HG03135 (cell line): ENCODE measurements around the gene NAE1.

Source experiments
- ATAC-seq: cut with Tn5 transposase; IDR thresholded peaks from one replicate; pipeline ENCODE4 v1.9.1; 2021; ENCODE audit warnings: mild to moderate bottlenecking, moderate library complexity; ENCODE audit not compliant: unreplicated experiment

Gene NAE1

DNA sequence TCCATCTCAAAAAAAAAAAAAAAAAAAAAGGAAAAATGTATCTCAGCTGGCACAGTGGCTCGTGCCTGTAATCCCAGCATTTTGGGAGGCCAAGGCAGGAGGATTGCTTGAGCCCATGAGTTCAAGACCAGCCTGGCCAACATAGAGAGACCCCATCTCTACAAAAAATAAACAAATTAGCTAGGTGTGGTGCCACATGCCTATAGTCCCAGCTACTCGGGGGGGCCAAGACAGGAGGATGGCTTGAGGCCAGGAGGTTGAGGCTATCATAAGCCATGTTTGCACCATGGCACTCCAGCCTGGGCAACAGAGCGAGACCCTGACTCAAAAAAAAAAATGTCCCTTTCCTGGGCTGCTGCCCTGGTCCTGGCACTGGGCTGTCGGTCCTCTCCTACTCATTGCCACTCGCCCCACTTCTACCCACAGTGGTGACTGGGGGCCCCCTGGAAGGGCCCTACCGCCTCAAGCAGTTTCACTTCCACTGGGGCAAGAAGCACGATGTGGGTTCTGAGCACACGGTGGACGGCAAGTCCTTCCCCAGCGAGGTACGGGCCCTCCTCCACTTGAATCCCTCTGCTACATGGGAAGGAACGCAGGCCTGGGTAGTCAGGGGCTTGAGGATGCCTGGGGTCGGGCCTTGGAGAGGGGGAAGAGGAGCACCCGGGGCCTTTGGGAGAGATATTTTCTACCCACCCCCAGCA, 19.5 kb upstream of the NAE1 start:
- ATAC-seq: no peak

DNA sequence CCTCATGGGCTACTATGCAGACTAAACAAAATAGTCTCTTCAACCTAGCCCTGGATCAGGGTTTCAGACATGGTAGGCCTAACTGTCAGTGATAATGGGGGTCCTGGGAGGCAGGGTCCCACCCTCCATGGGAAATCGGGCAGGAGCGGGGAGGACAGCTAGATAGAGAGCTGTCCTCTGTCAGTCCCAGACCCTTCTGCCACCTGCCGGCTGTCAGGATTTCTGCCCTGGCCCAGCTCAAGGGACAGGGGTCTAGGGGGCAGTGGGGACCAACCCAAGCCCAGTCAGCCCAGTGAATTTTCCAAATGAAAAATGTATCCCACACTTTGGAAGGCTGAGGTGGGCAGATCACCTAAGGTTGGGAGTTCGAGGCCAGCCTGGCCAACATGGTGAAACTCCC, 18.8 kb upstream of the NAE1 start:
- no peak for ATAC-seq

DNA sequence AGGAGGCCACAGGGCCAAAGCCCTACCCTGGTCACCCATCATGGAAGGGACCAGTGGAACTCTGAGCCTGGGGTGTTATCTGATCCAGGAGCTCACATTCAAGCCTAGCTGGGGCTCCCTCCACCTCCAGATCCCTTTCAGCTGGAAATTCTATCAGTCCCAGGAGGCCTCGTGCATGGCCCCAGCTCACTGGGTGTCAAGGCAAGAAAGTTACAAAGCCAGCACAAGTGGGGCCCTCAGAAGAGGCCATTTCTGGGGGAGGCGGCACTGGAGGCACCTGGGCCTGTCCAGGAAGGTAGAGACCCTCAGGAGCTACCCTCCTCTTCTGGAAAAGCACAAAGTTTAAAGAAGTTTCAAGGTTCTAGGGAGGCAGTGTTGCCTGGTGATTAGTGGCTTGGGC, 18.2 kb upstream of the NAE1 start:
- ATAC-seq: no peak

DNA sequence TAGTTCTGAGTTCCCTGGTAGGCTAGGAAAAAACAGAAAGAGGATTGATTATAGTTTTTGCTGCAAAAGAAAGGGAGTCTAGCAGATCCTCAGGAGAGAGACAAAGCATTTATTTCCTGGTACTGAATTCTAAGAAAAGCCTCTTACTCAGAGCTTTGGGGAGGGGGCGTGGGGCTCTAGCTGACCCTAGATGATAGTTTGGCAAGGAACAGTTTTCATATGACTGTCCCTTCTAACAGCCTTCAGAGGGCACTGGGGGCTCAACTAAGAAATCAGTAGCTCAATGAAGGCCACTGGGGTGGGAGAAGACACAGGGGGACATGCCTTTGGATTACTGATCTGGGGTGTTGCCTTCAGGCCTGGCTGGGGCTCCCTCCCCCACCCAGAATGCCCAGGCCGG, 17.4 kb upstream of the NAE1 start:
- ATAC-seq: no peak

DNA sequence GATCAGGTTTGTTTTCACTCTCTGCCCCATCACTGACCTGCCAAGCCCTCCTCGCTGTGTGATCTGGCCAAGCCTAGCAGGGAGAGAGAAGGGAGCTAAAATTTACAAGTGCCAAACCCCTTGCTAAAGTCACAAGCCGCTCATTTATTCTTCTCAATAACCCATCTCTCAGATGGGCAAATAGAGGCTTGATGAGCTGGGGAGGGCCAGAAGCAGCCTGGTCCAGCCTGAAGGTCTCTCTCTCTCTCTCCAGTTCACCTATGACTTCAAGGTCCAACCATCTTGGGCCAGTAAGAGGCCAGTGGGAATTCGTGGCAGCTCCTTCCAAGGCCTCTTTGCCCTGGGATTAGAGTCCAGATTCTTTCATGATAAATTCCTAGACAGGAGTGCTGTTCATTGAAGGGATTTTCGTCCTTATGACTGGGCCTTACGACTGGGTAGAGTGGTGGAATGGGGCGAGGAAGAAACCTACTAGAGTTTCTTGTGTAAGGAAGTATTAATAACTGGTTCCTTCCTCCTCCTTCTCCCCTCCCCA, 16.8 kb upstream of the NAE1 start:
- ATAC-seq: no peak

DNA sequence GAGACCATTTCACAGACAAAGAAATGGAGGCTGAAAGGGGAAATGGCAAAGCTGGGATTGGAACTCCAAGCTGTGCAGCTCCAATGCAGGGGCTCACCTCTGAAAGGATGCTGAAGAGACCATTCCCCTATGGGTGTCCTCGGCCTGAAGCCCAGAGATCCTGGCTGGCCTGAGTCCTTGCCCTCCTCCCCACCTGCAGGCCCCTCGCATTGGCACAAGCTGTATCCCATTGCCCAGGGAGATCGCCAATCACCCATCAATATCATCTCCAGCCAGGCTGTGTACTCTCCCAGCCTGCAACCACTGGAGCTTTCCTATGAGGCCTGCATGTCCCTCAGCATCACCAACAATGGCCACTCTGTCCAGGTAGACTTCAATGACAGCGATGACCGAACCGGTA, 16.1 kb upstream of the NAE1 start:
- ATAC-seq: no peak

DNA sequence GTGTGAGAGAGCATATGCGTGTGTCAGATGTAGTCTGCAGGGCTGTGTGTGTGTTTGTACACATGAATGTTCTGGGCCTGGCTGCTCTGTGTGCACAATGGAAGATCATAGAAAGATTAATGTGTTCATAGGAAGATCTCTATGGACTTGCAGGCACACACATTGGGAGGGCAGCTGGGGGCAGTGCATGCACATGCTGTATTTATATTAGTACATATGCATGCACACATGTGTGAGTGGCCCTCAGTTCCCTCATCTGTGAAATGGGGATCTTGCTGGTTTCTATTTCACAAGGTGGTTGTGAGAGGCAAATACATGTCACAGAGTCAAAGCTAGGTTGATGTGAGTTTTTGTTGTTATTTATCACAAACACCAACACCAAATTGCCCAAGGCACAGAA, 15.5 kb upstream of the NAE1 start:
- no peak for ATAC-seq

DNA sequence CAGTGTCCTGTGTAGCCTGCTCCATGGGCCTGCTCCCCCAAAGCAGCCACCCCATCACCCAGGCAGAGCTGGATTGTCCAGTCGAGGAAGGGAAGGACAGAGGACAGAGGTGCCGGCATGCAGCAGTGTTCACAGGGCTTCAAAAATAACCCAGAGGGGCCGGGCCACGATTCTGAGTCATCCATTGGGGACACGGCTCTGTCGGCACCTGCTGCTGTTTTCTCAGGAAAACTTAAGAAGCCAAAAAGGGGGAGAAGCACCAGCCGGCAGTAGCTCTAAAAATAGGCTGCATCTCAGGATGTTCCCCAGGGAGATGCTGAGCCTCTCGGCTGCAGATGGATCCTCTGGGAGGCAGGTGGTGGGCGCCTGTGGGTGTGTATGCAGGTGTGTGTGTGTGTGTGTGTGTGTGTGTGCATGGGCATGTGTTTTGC, 15.0 kb upstream of the NAE1 start:
- no peak for ATAC-seq

DNA sequence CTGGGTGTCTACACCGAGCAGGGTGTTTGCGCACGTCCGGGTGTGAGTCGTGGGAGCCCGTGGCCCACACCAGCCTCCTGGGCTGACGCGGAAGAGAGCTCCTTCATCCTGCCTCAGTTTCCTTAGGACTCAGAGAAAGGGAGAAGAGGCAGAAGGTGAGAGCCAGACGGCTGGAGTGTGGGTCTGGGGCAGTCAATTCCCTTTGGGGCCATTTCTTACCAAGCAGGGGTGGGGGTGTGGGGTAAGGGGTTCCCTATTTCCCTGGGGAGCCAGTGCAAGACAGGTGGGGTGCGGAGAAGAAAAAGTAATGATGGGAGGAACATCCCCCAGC, 14.3 kb upstream of the NAE1 start:
- ATAC-seq: no peak

DNA sequence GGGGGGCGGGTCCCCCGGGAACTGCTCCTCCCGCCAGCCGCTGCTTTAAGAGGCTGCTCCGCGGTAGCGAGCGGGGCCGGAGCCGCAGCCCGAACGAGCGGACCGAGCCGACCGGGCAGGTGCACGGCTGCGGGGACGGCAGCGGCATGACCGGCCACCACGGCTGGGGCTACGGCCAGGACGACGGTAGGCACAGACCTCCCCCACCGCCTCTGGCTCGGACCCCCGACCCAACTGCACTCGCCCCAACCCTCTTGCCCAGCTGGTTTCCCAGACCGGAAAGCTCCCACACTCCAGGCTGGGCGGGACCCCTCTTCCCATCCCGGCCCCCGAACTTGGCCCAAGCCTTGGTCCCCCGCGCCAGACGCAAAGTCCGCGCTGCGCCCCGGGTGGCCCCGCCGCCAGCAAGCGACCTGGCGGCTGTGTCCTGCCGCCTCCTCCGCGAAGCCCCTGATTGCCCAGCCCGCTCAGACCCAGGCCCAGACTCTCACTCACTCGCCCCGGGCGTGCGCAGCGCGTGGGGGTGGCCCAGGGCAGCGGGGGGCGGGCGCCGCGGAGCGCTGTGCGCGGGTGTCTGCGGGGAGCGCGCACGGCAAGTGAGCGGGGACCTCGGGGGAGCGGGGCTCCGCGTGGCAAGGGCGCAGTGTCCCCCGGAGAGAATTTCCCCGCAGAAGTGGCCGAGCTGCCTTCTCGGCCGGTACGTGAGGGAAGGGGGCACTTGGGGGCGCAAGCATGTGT, 13.7 kb upstream of the NAE1 start, which contains the start of gene CA7:
CA7 (plus strand) TSS at position 73 of the 738 bp plus-strand sequence; CDS start at position 147, 74 bp downstream.
- no peak for ATAC-seq

DNA sequence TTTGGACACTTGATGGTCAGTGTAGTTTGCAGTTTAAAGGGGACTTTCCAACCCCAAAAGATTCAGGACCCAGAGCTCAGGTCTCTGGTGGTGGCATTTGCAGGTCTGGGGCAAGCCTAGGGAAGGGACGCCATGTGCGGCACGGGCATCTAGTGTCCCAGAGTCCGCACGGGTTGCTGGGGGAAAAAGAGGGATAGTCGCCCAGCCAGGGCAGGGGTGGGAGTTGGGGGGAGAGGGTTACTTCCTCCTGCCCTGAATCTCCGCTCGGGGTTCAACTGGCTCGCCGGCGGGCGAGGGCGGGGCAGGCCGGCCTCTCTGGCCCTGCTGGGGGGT, 13.2 kb upstream of the NAE1 start:
- ATAC-seq: no peak

DNA sequence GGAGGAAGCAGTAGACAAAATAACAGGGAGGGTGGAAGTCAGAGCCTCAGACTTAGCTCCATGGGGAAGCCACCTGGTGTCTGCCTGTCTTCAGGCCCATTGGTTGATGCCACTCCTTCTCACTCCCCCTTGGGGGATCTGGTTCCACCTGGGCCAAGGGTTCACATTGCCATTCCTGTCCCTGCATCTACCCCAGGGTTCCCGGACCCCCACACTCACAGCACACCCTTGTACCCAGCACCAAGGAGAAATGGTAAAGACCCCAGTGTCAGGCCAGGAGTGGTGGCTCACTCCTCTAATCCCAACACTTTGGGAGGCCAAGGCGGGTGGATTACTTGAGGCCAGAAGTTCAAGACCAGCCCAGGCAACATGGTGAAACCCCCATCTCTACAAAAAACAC, 12.4 kb upstream of the NAE1 start:
- no peak for ATAC-seq

DNA sequence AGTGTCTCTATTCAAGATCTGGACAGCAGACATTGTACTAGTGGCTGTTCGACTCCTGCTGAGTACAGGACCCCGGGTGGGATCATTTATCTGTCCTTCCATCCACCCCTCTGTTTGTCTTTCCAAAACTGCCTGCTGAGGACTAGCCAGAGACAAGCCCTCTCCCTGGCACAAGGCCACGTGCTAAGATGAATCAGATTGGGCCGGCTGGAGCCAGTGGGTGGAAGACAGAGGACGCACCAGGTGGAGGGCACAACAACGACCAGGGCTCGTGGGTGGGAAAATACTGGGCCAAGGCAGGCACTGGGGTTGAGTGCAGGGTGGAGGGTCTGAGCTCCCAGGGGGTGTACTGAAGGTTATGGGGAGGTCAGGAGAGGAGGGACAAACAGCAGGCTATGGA, 12.0 kb upstream of the NAE1 start:
- no peak for ATAC-seq

DNA sequence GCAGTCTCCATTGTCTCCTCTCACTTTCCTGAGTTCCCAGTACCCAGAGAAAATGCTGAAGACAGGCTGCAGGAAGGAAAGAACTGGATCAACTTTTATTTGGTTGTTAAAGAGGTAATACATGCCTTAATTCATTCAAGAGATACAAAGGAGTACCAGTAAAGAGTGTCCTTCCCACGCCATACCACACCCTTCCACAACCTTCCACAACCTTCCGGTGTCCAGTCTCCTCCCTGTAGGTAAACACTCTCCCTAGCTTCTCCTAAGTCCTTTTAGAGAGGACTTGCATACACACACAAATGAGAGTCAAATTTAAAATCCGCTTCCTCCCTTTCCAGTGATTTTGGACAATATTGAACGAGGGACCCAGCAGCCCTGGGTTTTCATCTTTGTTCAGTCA, 10.6 kb upstream of the NAE1 start:
- ATAC-seq: no peak

DNA sequence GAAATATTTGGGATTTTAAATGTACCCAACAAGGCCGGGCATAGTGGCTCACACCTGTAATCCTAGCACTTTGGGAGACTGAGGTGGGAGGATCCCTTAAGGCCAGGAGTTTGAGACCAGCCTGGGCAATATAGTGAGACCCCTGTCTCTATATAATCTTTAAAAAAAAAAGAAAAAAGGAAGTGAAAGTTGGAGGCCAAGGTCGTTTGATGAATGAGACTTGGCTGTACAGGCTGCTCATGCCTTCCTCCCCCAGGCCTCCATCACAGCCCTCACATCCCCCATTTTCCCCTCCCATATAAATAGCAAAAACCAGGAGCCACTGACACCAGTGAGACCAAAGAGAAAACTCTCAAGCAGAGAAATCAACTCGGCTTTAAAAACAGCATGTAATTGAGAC, 10.1 kb upstream of the NAE1 start:
- ATAC-seq: no peak

DNA sequence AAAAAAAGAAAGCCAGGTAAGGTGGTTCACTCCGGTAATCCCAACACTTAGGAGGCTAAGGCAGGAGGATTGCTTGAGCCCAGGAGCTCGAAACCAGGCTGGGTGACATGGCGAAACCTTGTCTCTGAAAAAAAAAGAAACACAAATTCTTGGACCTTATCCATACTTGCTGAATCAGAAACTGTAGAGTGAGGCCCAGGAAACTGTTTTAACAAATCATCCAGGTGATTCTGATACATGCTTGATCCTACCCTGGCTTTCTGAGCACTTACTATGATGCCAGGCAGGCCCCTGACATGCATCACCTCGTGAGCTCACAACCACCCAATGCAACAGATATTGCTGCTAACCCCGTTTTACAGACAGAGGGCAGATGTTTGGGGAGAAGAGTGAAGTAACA, 4.0 kb upstream of the NAE1 start:
- ATAC-seq: no peak

DNA sequence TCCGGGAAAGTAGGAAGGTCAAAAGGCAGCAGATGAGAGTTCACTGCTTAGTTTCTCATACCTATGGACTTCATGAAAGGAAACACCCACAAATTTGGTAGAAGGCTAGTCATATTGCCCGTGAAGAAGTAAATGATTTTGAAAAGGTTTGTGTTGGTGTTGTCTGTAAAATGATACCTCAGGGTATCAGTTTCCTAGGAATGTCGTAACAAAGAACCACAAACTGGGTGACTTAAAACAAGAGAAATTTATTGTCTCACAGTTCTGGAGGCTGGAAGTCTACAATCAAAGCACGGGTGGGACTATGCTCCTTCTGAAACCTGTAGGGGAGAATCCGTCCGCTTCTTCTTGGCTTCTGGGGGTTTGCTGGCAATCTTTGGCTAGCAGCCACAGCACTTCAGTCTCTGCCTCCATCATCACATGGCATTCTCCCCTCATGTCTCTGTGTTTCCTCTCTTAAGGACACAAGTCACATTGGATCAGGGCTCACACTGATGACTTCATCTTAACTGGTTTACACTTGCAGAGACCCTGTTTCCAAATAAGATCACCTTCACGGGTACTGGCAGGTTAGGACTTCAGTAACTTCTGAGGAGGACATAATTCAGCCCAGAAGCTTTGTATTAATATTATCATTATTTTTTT, 2.0 kb upstream of the NAE1 start:
- ATAC-seq: no peak

DNA sequence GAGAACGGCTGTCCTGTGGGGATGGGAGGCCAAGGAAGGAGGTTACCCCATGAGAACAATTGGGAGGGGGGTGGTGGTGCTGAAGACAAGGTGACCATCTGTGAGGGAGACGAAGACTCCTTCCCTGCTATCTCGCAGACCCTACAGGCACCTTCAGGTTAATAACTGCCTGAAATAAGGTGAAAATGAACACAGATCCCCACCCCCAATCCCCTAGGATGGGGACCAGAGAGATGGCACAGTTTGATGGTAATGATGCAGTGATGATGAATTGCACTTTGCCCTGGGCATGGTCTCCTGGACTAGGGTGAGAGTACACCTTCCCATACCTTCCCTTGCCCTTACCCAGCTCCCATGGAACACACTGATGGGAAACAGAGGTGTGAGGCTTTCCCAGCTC, 1.4 kb upstream of the NAE1 start:
- no peak for ATAC-seq

DNA sequence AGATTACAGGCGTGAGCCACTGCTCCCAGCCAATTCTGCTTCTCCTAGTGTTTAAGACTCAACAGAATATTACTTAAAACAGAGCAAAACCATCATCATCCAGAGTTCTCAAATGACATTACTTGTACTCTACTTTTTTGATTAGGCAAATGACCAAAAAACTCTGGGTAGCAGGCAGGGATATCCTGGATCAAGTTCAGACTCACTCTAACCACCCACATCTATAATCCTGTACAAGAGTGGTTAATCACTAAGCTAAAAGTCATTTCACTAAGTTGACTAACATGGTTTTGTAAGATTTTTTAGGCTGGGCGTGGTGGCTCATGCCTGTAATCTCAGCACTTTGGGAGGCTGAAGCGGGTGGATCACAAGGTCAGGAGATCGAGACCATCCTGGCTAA, 6.8 kb downstream of the NAE1 start:
- no peak for ATAC-seq

DNA sequence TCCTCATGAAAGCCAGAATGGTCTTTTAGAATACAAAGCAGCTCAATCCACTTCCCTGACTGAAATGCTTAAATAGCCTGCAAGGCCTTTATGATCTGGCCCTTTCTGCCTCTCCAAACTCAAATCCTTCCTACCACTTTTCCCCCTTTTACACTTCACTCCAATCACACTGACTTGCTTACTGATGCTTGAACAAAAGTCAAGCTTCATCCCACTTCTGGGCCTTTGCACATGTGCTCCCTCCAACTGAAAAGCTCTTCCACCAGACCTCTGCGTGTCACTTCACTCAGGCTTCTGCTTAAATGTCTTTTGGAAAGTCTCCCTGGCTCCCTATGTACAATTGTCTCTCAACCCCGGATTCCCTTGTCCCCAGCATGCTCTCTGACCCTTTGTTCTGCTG, 16.0 kb downstream of the NAE1 start:
- no peak for ATAC-seq

DNA sequence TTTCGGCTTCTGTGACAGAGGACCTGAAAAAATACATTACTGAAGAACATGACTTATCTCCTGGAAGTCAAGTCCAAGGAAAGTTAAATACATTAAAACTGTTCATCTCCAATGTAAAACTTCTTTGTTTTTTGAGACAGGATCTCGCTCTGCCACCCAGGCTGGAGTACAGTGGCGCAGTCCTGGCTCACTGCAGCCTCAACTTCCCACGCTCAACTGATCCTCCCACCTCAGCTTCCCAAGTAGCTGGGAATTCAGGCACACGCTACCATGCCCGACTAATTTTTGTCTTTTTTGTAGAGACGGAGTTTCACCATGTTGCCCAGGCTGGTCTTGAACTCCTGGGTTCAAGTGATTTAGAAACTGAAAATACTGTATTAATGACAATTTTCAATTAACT, 19.7 kb downstream of the NAE1 start:
- no peak for ATAC-seq

DNA sequence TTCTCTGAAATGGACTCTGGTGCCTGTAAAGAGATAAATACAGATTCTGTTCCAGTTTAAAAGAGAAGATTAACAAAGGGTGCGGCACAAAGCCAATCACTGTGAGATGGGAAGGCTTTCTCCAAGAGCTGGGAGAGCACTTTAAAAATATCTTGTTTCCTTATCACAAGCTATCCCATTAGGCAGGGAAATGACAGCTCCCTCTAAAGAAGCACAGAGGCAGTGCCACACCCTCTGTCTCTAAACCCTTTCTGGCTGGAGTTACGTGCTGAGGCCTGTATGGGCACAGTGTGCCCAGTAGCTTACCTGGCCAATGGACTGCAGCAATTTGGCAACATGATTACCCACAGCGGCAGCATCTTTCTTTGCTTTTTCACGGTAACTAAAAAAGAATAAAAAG, 20.4 kb downstream of the NAE1 start:
- no peak for ATAC-seq
